HG03095 (cell line): ENCODE data around the gene C6orf89.
"Not testable (repeated sequence)": the region's sequence is repeated elsewhere in the genome, so short reads cannot be mapped to it uniquely, and the experiment has no call there.

Source experiments
- ATAC-seq: cut with Tn5 transposase; IDR thresholded peaks from one replicate; pipeline ENCODE4 v1.9.1; 2021; ENCODE audit warnings: moderate library complexity; ENCODE audit not compliant: unreplicated experiment

C6orf89 gene

GRCh38 chr6:36886950-36887618, 1.3 kb downstream of the C6orf89 start:
- no peak for ATAC-seq

DNA sequence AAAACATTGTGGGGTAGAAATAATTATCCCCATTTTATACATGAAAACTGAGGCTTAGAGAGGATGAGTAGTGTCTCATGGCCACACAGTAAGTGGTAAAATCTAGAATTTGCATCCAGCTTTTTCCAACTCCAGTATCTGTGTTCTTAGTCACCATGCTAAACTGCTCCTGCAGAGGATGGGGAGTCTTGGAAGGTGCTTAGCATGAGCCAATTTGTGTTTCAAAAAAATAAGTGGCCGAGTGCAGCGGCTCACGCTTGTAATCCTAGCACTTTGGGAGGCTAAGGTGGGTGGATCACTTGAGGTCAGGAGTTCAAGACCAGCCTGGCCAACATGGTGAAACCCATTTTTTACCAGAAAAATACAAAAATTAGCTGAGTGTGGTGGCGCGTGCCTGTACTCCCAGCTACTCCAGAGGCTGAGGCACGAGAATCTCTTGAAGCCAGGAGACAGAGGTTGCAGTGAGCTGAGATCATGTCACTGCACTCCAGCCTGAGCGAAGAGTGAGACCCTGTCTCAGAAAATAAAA, 2.4 kb downstream of the C6orf89 start:
- ATAC-seq = no peak

DNA sequence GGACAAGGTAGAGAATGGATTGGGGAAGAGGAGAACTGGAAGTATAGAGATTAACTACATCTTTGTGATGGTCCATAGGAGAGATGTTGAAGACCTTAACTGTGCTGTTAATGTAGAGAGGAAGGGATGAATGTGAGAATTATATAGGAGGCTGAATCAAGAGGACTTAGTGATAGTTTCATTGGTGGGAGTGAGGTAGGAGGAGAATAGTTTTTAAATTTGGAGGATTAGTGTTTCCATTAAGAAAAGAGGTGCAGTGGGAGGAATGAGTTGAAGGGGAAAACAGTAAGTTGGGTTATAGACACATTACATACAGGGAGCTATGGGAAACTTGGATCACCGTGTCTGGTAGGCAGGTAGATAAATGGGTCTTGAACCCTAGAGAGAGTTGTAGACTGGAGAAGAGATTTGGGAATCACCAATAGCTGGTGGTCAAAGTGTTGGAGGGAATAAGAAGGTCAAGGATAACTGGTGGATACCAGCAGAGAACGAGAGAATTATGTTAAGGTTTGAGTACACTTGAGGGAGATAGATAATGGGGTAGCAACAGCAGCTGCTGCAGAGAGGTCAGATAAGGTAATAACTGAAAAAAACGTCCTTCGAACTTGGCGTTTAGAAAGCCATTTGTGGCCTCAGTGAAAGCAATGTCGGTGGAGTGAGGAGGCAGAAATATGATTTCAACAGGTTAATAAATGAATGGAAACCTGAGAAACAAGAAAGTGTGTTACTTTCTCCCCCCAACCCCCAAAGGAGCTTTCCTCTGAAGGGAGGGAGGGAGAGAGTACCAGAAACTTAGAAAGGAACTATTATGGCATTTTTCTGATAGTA, 3.1 kb downstream of the C6orf89 start:
- no peak for ATAC-seq

- ATAC-seq = no peak
These were observed 4.4 kb downstream of the C6orf89 start for GRCh38 chr6:36890112-36890663.

- ATAC-seq = not testable (repeated sequence)
These were observed 5.4 kb downstream of the C6orf89 start for GRCh38 chr6:36891153-36891552.

DNA sequence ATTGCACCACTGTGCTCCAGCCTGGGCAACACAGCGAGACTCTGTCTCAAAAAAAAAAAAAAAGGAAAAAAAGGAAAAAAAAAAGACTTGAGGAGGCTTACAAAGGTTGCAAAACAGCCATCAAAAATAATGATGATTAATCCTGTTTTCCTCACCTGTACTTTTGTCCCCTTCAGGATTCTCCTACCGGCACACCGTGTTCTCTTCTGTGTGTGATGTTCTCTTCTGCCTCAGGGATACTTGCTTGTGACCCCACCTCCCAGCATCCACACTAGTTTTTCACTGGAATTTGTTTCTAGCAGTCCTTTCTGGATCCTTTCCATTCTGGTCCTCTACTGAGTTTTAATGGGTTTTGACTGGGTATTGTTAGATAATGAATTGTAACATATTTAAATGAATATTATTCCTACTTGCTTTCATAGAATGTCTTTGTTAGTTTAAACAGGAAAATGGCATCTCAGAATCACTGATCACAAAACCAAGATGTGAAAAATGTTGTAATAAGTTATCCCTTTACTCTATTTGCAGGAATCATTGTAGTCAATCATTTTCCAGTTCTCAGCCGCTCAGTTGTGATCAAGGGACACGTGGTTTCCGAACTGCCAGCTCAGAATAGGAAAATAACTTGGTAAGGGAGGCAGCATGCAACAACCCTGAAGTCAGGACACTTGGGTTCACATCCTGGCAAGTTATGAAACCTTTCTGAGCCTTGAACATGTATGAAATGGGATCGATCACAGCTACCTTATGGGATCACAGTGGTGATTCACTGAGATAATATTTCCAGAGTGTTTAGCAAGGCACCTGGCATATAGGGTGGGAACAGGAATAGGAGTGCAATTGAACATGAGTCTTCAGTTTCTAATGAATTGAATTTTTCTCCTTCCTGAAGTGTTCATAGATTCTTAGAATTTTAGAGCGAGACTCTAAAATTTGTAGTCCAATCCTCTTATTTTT, 8.5 kb downstream of the C6orf89 start:
- ATAC-seq = no peak

DNA sequence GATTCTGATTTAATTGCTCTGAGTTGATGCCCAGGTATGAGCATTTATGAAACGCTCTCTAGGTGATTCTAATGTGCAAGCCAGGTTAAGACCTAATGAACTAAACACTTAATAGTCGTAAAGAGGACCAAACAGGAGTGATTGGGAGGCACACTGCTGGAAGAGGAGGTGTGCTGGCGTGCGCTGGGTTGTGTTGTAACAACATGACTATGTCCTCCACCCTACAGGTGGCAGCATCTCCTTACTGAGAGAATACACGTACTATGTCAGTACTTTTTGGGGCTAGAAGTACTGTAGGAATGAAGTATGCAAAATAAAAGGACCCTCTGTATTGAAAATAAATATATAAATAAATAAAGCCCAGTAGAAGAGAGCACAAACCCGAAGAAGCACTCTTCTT, 11.9 kb downstream of the C6orf89 start:
- no peak for ATAC-seq

- ATAC-seq = no peak
These were observed 18.4 kb downstream of the C6orf89 start for GRCh38 chr6:36904114-36904513.

GRCh38 chr6:36904851-36905393, 19.2 kb downstream of the C6orf89 start:
- ATAC-seq = no peak

DNA sequence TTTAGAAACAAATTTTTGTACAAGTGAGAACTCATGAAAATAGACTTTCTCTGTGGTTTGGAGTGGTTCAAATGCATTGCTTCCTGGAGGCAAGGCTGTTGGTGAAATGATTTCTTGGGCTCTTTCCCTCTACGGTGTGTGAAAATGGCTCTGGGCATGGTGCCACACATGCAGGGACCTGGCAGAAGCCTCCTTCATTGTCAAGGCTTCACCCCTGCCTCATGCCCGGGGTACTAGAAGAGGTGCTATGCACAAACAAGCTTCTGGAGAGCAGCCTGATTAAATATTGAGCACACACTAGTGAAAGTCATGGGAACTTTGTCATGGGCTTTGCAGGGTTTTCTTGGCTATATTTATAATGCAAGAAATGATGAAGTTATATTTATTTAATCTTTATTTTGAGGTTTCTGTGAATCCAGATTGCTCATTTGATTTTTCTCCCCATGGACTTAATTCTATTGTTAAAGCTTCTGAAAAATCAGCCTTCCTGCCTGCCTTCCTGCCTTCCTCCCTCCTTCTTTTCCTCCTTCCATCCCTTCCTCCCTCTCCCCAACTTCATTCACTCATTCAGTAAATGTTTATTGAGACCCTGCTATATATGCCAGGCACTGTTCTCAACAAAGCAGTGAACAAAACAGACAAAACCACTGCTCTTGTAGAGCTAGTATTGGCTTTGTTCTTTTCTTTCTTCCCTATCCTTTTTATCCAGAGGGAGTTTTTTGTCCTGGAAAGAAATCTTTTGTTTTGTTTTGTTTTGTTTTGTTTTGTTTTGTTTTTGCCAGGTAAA, 21.0 kb downstream of the C6orf89 start:
- ATAC-seq = no peak

DNA sequence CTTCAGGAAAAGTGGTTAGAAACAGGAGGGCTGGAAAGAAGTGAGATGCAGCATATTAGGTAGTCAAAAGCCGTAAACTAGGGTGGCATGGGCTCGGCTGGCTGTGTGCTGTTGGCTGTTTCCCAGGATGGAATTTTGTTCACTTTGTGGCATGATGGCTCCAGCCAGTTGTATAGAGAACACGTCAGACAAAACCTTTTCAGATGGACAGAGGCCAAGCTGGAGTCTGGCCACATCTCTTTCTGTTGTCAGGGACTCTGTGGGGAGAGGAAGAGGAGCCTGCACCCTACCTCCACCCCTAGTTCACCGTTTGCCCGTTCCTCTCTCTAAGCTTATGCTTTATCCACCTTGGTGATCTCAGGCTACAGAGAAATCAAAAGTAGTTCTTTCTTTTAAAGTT, 22.0 kb downstream of the C6orf89 start:
- ATAC-seq = no peak

GRCh38 chr6:36908747-36909146, 23.0 kb downstream of the C6orf89 start:
- no peak for ATAC-seq

- ATAC-seq = no peak
These were observed 26.3 kb downstream of the C6orf89 start for GRCh38 chr6:36912030-36912454.

- peak; percentile 85 for ATAC-seq
These were observed 26.8 kb downstream of the C6orf89 start for GRCh38 chr6:36912586-36912985.

DNA sequence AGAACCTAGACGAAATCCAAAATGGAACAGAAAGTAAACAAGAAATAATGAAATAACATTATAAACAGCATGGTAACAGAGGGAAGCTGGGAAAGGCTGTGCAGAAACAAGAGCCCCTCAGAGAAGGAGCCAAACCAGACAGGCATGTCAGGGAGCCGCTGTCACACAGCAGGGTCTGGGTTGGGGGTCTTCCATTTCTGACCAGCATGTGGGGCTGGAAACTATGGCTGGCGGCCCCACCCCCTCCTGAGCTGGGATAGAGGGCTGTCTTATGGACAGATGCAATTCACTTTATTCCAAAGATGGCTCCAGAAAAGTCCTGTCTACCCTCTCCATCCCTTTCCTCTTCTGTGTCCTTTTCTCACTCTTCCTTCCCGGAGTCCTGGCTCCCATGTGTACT, 27.3 kb downstream of the C6orf89 start:
- ATAC-seq = no peak

- no peak for ATAC-seq
These were observed 28.6 kb downstream of the C6orf89 start for GRCh38 chr6:36914227-36914794.

DNA sequence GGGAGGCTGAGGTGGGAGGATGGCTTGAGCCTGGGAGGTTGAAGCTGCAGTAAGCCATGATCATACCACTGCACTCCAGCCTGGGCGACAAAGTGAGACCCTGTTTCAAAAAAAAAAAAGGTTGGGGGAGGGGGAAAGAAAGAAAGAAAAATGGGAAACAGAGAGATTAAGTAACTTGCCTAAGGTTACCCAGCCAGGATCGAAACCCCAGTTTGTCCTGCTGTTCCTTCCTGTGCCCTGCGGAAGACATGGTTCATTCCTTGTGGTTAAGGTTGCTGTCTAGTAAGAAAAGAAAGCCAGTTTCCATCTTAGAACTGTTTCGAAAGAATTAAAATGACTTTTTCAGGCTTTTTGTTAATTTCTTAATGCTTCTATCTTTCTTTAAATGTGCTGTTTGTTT, 29.8 kb downstream of the C6orf89 start:
- no peak for ATAC-seq

- no peak for ATAC-seq
These were observed 30.4 kb downstream of the C6orf89 start for GRCh38 chr6:36916126-36916525.

DNA sequence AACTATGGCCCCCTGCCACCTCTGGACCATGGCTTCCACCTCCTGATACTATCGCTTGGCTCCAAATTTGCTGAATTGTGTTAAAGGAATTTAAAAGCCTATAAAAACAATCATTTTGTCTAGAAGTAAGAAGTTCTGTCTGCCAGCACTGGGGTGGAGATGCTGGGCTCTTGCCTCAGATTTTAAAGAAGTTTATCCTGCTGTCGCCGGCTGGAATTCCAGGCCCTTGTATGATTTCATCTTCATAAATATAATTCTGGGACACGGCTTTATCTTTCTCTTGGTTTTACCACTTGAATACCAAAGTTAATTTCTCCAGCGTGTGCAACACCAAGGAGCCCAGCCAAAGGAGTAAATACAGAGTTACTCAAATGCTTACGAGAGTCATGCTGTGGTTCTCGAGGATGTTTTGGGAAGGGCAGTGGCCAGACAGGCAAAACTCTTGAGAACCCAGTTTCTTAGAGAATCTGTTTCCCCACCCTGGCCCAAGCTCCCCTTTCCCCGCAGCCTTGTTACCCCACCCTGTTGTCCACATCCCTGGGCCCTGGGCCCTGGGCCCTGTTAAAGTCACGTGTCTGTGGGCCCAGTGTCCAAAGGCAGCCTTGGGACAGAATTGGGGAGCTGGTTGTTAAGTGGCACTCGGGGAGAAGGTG, 31.9 kb downstream of the C6orf89 start:
- no peak for ATAC-seq
